Loucy (cell line): Measurements from ENCODE around the gene HAP1.

Source experiments
- CTCF ChIP-seq: fragments of 200-600 bp; sonication (generic); conservative IDR thresholded peaks from 2 replicates; pipeline ENCODE4 v1.5.1; 2014; ENCODE audit warnings: mild to moderate bottlenecking, antibody characterized with exemption, low read length
- EZH2phosphoT487 ChIP-seq: fragments of 200-600 bp; IDR thresholded peaks from 2 replicates; pipeline ENCODE4 v1.6.1; 2018; ENCODE audit warnings: antibody characterized with exemption, mild to moderate bottlenecking, moderate library complexity, borderline replicate concordance

- no peak for TF ChIP-seq CTCF
- TF ChIP-seq EZH2phosphoT487: no peak
These were observed 33.0 kb upstream of the HAP1 start for GRCh38 chr17:41767324-41768042.
